Keratinocyte (primary cell): Measurements from ENCODE around the gene PADI6. TPM values are rescaled to one million over a fixed set of nuclear protein-coding genes. Genes with fewer than 3 reads are reported as not detected.
A peak's percentile ranks its signal among the peaks of the same experiment; 100 is the strongest.

Source experiments
- DNase-seq: peaks from one replicate; pipeline ENCODE4 v3.0.0-alpha.2; 2011; ENCODE audit warnings: low read depth, missing footprints, low spot score
- FAIRE-seq: peaks from 2 replicates; lab custom pipeline; 2011; peaks lifted over from hg19 to GRCh38; lab: Jason Lieb, UNC
- H2AFZ ChIP-seq: 2 replicates; pipeline ENCODE4 v1.6.0; 2012; ENCODE audit warnings: low read length, control low read depth, inconsistent platforms; ENCODE audit not compliant: control insufficient read depth
- H3K27ac ChIP-seq: 2 replicates; pipeline ENCODE4 v1.5.1; 2011; ENCODE audit warnings: low read length; ENCODE audit not compliant: control insufficient read depth, insufficient read depth
- H3K27me3 ChIP-seq: 3 replicates; pipeline ENCODE4 v1.6.0; 2011; ENCODE audit warnings: low read length; ENCODE audit not compliant: control insufficient read depth, insufficient read depth; ENCODE audit errors: extremely low read depth
- H3K36me3 ChIP-seq, 2 experiments: 2 replicates in 1 of 2; 3 replicates in 1 of 2; pipeline ENCODE4 v1.5.1; 2011; ENCODE audit warnings: low read length in 2 of 2, mild to moderate bottlenecking in 1 of 2; ENCODE audit not compliant: control insufficient read depth in 2 of 2, insufficient read depth in 2 of 2; ENCODE audit errors: extremely low read depth in 1 of 2
- H3K4me1 ChIP-seq: 3 replicates; pipeline ENCODE4 v1.5.1; 2011; ENCODE audit warnings: low read length; ENCODE audit not compliant: control insufficient read depth, insufficient read depth; ENCODE audit errors: extremely low read depth
- H3K4me2 ChIP-seq: 3 replicates; pipeline ENCODE4 v1.6.0; 2011; ENCODE audit warnings: low read depth, low read length; ENCODE audit not compliant: control insufficient read depth, insufficient read depth; ENCODE audit errors: extremely low read depth
- H3K4me3 ChIP-seq, 3 experiments: fragments of 200-600 bp in 1 of 3; sonication (generic) in 1 of 3; 2 replicates in 2 of 3; 3 replicates in 1 of 3; pipeline ENCODE4 v1.5.1; 2011 to 2016; ENCODE audit warnings: low read length in 3 of 3, mild to moderate bottlenecking in 3 of 3, control low read depth in 2 of 3, inconsistent platforms in 1 of 3, low read depth in 1 of 3, mixed read lengths in 1 of 3, mixed run types in 1 of 3, moderate library complexity in 1 of 3; ENCODE audit not compliant: control insufficient read depth in 2 of 3, insufficient read depth in 2 of 3; ENCODE audit errors: extremely low read depth in 1 of 3
- H3K79me2 ChIP-seq: 2 replicates; pipeline ENCODE4 v1.6.0; 2012; ENCODE audit warnings: low read length; ENCODE audit not compliant: control insufficient read depth, insufficient read depth
- H3K9ac ChIP-seq: 3 replicates; pipeline ENCODE4 v1.6.0; 2011; ENCODE audit warnings: low read length; ENCODE audit not compliant: control insufficient read depth, insufficient read depth; ENCODE audit errors: extremely low read depth
- H3K9me1 ChIP-seq: 3 replicates; pipeline ENCODE4 v1.6.0; 2011; ENCODE audit warnings: low read length; ENCODE audit not compliant: control insufficient read depth, insufficient read depth; ENCODE audit errors: extremely low read depth
- H3K9me3 ChIP-seq: 2 replicates; pipeline ENCODE4 v1.5.1; 2012; ENCODE audit warnings: low read depth, low read length; ENCODE audit not compliant: control insufficient read depth
- H4K20me1 ChIP-seq: 3 replicates; pipeline ENCODE4 v1.6.0; 2011; ENCODE audit warnings: low read length; ENCODE audit not compliant: control insufficient read depth, insufficient read depth; ENCODE audit errors: extremely low read depth
- CTCF ChIP-seq, 3 experiments: IDR thresholded peaks in 1 of 3; conservative IDR thresholded peaks in 1 of 3; optimal IDR thresholded peaks in 1 of 3; 2 replicates in 2 of 3; 3 replicates in 1 of 3; pipeline versions ENCODE3 to v1.5.1; 2011; ENCODE audit warnings: low read length in 3 of 3, mild to moderate bottlenecking in 3 of 3, moderate library complexity in 2 of 3, control low read depth in 1 of 3, inconsistent platforms in 1 of 3; ENCODE audit not compliant: insufficient read depth in 2 of 3; ENCODE audit errors: extremely low read depth in 1 of 3
- EZH2 ChIP-seq: IDR thresholded peaks from one replicate; pipeline ENCODE4 v1.6.1; 2012; ENCODE audit warnings: inconsistent platforms, mild to moderate bottlenecking, low read length, moderate library complexity
- dilution Hi-C: fragments of 300-500 bp; cut with MboI; formaldehyde crosslinking; loops from one replicate; pipeline ENCODE4 v1.7.0; 2020; ENCODE audit warnings: low sequenced_read_pairs; ENCODE audit not compliant: extremely low pct_ligation_motif_present
- polyA plus RNA-seq, 5 experiments: library from polyadenylated mRNA; depleted of rRNA in 3 of 5; stranded (reverse) in 3 of 5; stranded (forward) in 1 of 5; unstranded in 1 of 5; fragments of >200 nt; gene quantifications; 1 replicate in 1 of 5; 2 replicates in 3 of 5; 3 replicates in 1 of 5; pipeline versions ENCODE4 v1.2.1 to v1.2.3, GENCODE V29; 2011 to 2012; ENCODE audit warnings: missing spikeins in 2 of 5, low read depth in 1 of 5, low replicate concordance in 1 of 5

The PADI6 gene
- polyA plus RNA-seq, 1 donor (not counting 4 experiments of a cell fraction or from before 2014, with no cell fraction given): not detected

- dilution Hi-C loops: no loop called here
- no peak overlapping the region for H3K27ac ChIP-seq
- no peak overlapping the region for H3K4me2 ChIP-seq
- H3K4me3 ChIP-seq: no peak overlapping the region
- DNase-seq (no peak), FAIRE-seq (no peak)
- H3K9ac ChIP-seq: no peak overlapping the region
- H4K20me1 ChIP-seq: peaks cover 17% of the 10 kb centered on the region
- H3K79me2 ChIP-seq: peaks cover 88% of the 10 kb centered on the region
- no peak for TF ChIP-seq CTCF (optimal IDR thresholded peaks at IDR 0.05 in 1 of 3, IDR thresholded peaks at IDR 0.05 in 1 of 3, conservative IDR thresholded peaks at IDR 0.05 in 1 of 3; ENCODE audit: extremely low read depth in 1 of 3, insufficient read depth in 2 of 3, low read length in 3 of 3)
- TF ChIP-seq EZH2: no peak
- H3K9me3 ChIP-seq: no peaks in the 10 kb centered on the region
- no peaks in the 10 kb centered on the region for H3K9me1 ChIP-seq
- peaks cover 11% of the 10 kb centered on the region for H3K4me1 ChIP-seq
- H3K27me3 ChIP-seq: no peaks in the 10 kb centered on the region
- peaks cover 13 to 40% of the 10 kb centered on the region in 2 experiments for H3K36me3 ChIP-seq
- H2AFZ ChIP-seq: no peak overlapping the region
These were observed 62.6 kb downstream of the PADI6 start for GRCh38 chr1:17434601-17435000.

GRCh38 chr1:17436380-17437174, 64.6 kb downstream of the PADI6 start:
- Histone ChIP-seq H3K9me3 (no peaks in the 10 kb centered on the region), H3K9ac (peak overlapping the region; percentile 95), H3K4me2 (peak overlapping the region; percentile 75), H3K27ac (peak overlapping the region; percentile 16), H3K79me2 (peaks cover 71% of the 10 kb centered on the region), H3K4me3 (peak overlapping the region; percentile 64 to 80 (median 76)), H2AFZ (no peak overlapping the region), H3K27me3 (no peaks in the 10 kb centered on the region), H4K20me1 (peaks cover 17% of the 10 kb centered on the region), H3K9me1 (no peaks in the 10 kb centered on the region), H3K36me3 (peaks cover 12 to 36% of the 10 kb centered on the region in 2 experiments), H3K4me1 (peaks cover 28% of the 10 kb centered on the region)
- DNase-seq (no peak), FAIRE-seq (no peak)
- TF ChIP-seq EZH2: no peak
- dilution Hi-C loops: no loop called here
